ENCODE results near the gene NUP85. TPM values are rescaled to one million over a fixed set of nuclear protein-coding genes. Genes with fewer than 3 reads are reported as not detected.

The NUP85 gene
- total RNA-seq, 2 donors from 2014 or later: 19.7 to 40.2 TPM

- peaks cover 15% of the 10 kb centered on the region for H3K4me1 ChIP-seq
- WGBS, 2 donors: 79 to 93% methylated on average over 17 of the region's 17 CpGs
These were observed 60.3 kb downstream of the NUP85 start for GRCh38 chr17:75265614-75266315.

GRCh38 chr17:75266316-75267152 is 61.1 kb downstream of the NUP85 start:
- H3K27ac ChIP-seq: no peak overlapping the region
- no peaks in the 10 kb centered on the region for H3K9me3 ChIP-seq
- intact Hi-C loops (cut with DNase I): no loop called here
- ATAC-seq (no peak), DNase-seq (no peak)
- no peaks in the 10 kb centered on the region for H3K27me3 ChIP-seq
- WGBS, 2 donors: 83 to 86% methylated on average over 10 to 13 of the region's 13 CpGs
- no peak overlapping the region for H3K4me3 ChIP-seq
- H3K36me3 ChIP-seq (replicated peaks in 1 of 2; ENCODE audit: insufficient read depth in 1 of 2, low read depth in 2 of 2): no peaks in the 10 kb centered on the region
- TF ChIP-seq POLR2A (IDR thresholded peaks at IDR 0.05) (no peak), CTCF (IDR thresholded peaks at IDR 0.05) (no peak)
- peaks cover 16% of the 10 kb centered on the region for H3K4me1 ChIP-seq

More at GRCh38 chr17:75265614-75266315, 60.3 kb downstream of the NUP85 start:
- Histone ChIP-seq H3K4me3 (no peak overlapping the region), H3K27me3 (no peaks in the 10 kb centered on the region), H3K27ac (no peak overlapping the region), H3K9me3 (no peaks in the 10 kb centered on the region), H3K36me3 (replicated peaks in 1 of 2; ENCODE audit: insufficient read depth in 1 of 2, low read depth in 2 of 2) (no peaks in the 10 kb centered on the region)
- intact Hi-C loops (cut with DNase I): no loop called here
- no peak for ATAC-seq
- no peak for TF ChIP-seq POLR2A (IDR thresholded peaks at IDR 0.05)
- TF ChIP-seq CTCF (IDR thresholded peaks at IDR 0.05): no peak
- DNase-seq: no peak

- DNase-seq: peak in 1 of 4 donors; percentile 40
- 45 to 47% methylated on average over 2 of the region's 2 CpGs for whole genome bisulfite sequencing, 2 donors
- Histone ChIP-seq H3K27me3 (no peaks in the 10 kb centered on the region), H3K9me3 (no peaks in the 10 kb centered on the region), H3K4me3 (no peak overlapping the region), H3K36me3 (replicated peaks in 1 of 2; ENCODE audit: insufficient read depth in 1 of 2, low read depth in 2 of 2) (no peaks in the 10 kb centered on the region), H3K4me1 (peaks cover 21% of the 10 kb centered on the region), H3K27ac (no peak overlapping the region)
- intact Hi-C loops (cut with DNase I): no loop called here
- no peak for ATAC-seq
- TF ChIP-seq CTCF (IDR thresholded peaks at IDR 0.05): no peak
- peak in 1 of 3 donors; percentile 8 for TF ChIP-seq POLR2A (IDR thresholded peaks at IDR 0.05)
These were observed 61.6 kb downstream of the NUP85 start for GRCh38 chr17:75267153-75267410.

- DNase-seq: no peak
- 60 to 64% methylated on average over 13 to 14 of the region's 14 CpGs for whole genome bisulfite sequencing, 2 donors
- no peak for TF ChIP-seq POLR2A (IDR thresholded peaks at IDR 0.05)
- TF ChIP-seq CTCF (IDR thresholded peaks at IDR 0.05): no peak
- Histone ChIP-seq H3K4me3 (no peak overlapping the region), H3K36me3 (replicated peaks in 1 of 2; ENCODE audit: insufficient read depth in 1 of 2, low read depth in 2 of 2) (no peaks in the 10 kb centered on the region), H3K27ac (no peak overlapping the region), H3K9me3 (no peaks in the 10 kb centered on the region), H3K4me1 (peaks cover 22% of the 10 kb centered on the region), H3K27me3 (no peaks in the 10 kb centered on the region)
- no peak for ATAC-seq
- intact Hi-C loops (cut with DNase I): no loop called here
These were observed 62.1 kb downstream of the NUP85 start for GRCh38 chr17:75267411-75268232.

All from body of pancreas (tissue), 4 donors.